CD4-positive, alpha-beta T cell treated with Interleukin-1 beta for 1 hour (primary cell): ENCODE measurements around the gene HP.
"Not testable (repeated sequence)": the region's sequence is repeated elsewhere in the genome, so short reads cannot be mapped to it uniquely, and the experiment has no call there.

Experiments
- DNase-seq, 2 donors: peaks; one replicate each; pipeline ENCODE4 v3.0.0-alpha.2; 2020 to 2022

The HP gene

DNA sequence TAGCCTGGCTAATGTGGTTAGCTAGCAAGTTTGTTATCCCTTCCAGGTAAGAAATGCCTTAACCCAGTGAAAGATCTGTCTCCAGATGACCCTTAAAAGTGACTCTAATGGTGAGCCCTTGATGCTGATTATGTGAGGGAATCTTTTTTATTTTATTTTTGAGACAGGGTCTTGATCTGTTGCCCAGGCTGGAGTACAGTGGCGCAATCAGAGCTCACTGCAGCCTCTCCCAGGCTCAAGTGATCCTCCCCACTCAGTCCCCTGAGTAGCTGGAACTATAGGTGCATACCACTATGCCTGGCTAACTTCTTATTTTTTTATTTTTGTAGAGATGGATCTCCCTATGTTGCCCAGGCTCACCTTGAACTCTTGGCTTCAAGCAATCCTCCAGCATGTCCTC, 10.8 kb upstream of the HP start:
- no peak for DNase-seq

DNA sequence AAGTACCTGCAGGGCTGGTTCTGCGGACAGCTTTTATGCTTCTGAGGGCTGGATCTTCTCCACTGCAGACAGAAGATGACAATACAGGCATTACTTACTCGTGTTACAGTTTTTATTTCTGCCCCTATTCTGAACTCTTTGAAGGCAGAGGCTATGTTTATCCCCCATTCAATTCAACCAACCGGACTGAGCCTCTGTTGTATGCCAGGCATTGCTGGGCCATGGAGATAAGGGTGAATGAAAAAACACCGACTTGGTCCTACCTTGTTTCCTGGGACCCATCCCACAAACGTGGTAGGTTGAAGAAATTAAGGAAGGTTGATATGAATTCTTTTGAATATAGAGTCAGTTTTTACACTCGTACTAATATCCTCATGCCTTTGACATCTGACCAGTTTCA, 10.0 kb upstream of the HP start:
- no peak for DNase-seq

- no peak for DNase-seq
These were observed 9.4 kb upstream of the HP start for GRCh38 chr16:72044825-72045359.

- no peak for DNase-seq
These were observed 5.2 kb upstream of the HP start for GRCh38 chr16:72049110-72049509.

- DNase-seq: no peak
These were observed 3.4 kb upstream of the HP start for GRCh38 chr16:72050769-72051464.

DNA sequence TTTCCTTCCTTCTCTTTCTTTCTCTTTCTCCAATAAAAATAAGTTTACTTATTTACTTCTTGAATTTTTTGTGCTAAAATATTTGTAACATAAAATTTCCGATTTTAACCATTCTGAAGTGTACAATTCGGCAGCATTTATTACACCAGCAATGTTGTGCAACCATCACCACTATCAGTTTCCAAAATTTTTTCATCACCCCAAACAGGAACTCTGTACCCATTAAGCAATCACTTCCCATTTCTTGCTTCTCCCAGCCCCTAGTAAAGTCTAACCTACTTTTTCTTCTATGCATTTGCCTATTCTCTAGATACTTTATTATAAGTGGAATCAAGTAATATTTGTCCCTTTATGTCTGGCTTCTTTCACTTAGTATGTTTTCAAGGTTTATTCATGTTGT, 2.5 kb upstream of the HP start:
- no peak for DNase-seq

DNA sequence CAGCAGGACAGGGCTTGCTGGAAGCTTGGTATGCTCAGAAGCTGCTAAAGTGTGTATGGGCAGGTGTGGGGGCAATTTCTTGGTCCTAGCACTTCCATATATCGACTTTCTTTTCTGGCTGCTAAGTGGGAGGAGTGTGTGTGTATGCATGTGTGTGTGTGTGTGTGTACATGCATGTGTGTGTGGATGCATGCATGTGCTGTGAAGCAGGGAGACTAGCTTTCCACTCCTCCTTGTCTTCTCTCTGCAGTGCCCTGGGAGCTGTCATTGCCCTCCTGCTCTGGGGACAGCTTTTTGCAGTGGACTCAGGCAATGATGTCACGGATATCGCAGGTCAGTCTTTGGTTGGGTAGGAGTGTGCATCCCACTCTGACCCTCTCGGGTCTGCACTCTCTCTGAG, 1.6 kb downstream of the HP start:
- no peak for DNase-seq

DNA sequence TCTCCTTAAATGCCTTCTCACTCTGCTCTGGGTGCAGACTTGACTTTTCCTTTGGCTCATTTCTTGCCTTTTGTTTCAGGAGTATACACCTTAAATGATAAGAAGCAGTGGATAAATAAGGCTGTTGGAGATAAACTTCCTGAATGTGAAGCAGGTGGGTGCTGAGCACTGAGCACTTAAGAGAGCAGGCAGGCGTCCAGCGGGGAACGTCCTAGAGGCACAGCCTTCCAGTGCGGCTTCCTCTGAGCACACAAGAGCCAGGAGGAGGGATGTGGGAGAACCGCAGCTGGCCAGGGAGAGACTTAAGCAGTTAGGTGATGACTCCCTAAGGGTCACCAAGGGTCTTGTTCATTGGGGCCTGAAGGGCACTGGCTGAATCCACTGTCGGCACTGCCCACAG, 3.0 kb downstream of the HP start:
- DNase-seq: not testable (repeated sequence)

DNA sequence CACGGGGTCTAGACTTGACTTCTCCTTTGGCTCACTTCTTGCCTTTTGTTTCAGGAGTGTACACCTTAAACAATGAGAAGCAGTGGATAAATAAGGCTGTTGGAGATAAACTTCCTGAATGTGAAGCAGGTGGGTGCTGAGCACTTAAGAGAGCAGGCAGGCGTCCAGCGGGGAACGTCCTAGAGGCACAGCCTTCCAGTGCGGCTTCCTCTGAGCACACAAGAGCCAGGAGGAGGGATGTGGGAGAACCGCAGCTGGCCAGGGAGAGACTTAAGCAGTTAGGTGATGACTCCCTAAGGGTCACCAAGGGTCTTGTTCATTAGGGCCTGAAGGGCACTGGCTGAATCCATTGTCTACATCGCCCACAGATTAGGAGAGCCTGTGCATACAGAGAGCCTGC, 4.8 kb downstream of the HP start:
- not testable (repeated sequence) for DNase-seq

DNA sequence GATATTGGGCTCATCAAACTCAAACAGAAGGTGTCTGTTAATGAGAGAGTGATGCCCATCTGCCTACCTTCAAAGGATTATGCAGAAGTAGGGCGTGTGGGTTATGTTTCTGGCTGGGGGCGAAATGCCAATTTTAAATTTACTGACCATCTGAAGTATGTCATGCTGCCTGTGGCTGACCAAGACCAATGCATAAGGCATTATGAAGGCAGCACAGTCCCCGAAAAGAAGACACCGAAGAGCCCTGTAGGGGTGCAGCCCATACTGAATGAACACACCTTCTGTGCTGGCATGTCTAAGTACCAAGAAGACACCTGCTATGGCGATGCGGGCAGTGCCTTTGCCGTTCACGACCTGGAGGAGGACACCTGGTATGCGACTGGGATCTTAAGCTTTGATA, 6.1 kb downstream of the HP start:
- DNase-seq: no peak

- DNase-seq: no peak
These were observed 7.3 kb downstream of the HP start for GRCh38 chr16:72061564-72061963.

DNA sequence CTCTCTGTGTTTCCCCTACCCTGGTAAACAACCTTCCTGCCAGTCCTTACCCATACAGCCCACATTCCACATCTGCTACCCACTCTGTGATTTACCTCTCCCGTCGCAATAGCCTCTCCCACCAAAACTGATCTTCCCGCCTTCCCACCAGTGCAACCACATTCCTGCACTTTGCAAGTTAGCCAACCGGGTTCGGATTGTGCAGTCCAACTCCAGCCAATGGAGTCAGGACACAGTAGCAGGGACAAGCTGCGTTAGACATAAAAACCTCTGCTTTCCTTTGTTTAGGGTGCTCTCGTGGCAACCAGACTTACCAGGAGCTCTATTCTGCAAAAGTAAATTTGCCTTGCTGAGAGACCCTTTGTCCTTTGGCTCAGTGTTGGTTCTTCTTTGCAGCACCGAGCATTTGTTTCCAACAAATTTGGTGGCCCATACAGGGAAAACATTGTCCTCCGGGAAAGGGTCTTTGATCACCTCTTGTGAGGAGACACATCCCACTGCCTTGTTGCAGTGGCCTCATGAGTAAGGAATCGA, 10.1 kb downstream of the HP start:
- DNase-seq: no peak

DNA sequence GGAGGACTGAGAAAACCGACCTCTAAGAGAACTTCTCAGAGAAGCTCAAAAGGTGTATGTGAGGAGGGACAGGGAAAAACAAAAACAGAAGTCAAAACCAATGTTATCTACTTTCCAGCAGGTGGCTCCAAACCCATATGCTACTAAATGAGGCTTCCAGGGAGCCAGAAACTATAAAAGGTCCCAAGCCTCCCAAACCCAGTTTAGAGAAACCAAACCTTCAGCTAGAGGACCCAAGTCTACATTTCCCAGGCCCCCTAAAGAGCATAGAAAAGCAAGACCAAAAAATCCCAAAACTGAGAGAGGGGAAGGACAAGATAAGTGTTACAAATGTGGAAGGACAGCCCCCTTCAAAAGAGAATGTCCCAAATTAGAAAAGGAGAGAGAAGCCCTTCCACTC, 12.4 kb downstream of the HP start:
- peak in 1 of 2 donors; percentile 21 for DNase-seq

DNA sequence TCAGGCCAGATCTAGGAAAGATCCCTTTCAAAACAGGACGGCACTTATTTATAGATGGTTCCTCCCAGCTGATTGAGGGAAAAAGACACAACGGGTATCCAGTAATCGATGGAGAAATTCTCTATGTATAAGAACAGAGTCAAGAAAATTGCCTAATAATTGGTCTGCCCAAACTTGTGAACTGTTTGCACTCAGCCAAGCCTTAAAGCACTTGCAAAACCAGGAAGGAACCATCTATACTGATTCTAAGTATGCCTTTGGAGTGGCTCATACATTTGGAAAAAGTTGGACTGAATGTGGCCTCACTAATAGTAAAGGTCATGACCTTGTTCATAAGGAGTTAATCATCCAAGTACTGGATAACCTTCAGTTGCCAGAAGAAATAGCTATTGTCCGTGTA, 14.6 kb downstream of the HP start:
- DNase-seq: no peak

- no peak for DNase-seq
These were observed 18.4 kb downstream of the HP start for GRCh38 chr16:72072514-72073342.

DNA sequence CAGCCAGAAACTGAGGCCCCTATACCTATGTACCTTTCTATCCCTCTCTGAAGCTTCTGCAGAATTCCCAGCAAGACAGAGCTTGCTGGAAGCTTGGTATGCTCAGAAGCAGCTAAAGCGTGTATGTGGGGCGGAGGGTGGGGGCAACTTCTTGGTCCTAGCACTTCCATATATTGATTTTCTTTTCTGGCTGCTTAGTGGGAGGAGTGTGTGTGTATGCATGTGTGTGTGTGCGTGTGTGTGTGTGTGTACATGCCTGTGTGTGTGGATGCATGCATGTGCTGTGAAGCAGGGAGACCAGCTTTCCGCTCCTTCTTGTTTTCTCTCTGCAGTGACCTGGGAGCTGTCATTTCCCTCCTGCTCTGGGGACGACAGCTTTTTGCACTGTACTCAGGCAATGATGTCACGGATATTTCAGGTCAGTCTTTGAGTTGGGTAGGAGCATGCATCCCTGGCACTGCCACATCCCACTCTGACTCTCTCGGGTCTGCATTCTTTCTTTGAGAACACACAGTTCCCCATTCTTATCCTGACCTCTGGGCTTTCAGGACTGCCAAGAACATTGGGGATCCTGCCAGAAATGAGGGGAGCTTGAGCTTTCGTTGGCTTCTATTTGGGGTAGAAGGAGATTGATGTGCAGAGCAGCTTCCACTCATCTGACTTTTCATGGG, 19.4 kb downstream of the HP start:
- no peak for DNase-seq

GRCh38 chr16:72075067-72075466, 20.8 kb downstream of the HP start:
- not testable (repeated sequence) for DNase-seq

DNA sequence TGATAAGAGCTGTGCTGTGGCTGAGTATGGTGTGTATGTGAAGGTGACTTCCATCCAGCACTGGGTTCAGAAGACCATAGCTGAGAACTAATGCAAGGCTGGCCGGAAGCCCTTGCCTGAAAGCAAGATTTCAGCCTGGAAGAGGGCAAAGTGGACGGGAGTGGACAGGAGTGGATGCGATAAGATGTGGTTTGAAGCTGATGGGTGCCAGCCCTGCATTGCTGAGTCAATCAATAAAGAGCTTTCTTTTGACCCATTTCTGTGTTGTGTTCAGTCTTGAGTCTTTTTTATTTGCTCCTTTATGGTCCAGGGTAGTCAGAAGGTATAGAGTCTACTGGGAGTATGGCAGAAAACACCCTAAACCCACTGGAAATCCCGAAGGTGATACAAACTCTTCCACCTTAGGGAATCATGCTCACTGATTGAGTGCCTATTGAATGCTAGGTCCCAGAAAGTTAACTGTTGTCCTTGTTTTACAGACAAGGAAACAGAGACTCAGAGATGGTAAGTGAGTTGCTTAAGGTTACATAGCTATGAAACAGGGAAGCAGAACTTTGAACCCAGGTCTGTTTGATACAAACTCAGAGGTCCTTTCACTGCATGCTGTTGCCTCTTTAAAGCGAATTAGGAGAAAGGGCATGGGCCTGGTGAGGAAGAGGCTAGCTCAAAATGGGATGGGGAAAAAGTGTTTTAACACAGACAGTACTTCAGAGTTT, 22.8 kb downstream of the HP start:
- not testable (repeated sequence) for DNase-seq

DNA sequence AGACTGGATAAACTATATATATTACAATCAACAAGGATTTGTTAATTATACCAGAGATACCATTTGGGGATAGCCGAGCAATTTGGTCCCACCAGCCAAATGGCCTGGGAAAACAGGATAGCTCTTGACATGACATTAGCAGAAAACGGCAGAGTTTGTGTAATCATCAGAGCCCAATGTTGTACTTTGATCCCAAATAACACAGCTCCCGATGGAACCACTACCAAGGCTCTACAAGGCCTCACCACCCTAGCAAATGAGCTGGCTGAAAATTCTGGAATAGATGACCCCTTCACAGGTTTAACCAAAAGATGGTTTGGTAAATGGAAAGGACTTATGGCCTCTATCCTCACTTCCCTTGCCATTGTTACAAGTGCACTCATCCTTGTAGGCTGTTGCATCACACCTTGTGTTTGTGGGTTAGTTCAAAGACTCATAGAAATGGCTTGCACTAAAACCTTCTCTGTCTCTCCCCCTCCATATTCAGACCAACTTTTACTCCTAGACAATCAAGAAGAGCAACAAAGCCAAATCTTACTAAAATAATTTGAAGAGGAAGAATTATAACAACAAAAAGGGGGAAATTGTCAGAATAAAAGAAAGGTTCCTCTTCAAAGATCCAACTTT, 29.6 kb downstream of the HP start:
- DNase-seq: no peak

DNA sequence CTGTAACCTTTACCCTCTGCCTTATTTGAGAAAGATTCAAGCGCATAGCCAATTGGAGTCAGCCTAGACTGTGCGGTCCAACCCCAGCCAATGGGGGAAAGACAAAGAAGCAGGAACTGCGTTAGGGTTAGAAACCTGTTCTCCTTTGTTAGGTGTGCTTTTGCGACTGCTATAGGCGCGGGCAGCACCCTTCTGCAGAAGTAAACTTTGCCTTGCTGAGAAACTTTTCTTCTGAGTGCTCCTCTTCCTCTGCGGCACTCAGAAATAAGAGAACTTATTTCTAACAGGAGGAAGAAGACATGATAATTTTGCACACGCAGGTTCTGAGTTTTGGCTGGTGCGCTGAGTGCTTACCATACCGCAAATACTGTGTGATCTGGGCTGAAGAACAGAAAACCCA, 30.1 kb downstream of the HP start:
- no peak for DNase-seq

- no peak for DNase-seq
These were observed 30.7 kb downstream of the HP start for GRCh38 chr16:72085002-72085401.

DNA sequence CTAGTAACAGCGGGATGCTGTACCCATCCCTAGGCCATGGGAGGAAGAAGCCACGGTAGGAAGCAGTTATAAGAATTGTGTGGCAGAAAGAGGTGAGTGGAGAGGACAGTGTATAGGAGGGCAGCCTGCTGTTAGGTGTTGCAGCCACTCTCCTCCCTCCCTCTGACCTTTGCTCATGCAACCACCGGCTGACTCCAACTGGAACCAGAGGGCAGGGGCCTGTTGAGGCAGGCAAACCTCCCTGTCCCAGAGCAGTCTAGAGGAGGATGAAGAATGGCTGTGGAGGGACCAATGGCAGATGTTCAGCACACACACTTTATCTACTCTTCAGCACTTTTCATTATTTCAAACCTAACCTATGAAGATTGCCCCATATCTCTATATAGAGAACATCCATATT, 36.9 kb downstream of the HP start:
- DNase-seq: no peak
